Mesenchymal stem cell (in vitro differentiated cells and primary cell): ENCODE results near the gene N4BP2L1.

ENCODE experiments used
- DNase-seq: peaks from one replicate; pipeline ENCODE4 v3.0.0-alpha.2; 2013
- H2AFZ ChIP-seq: one replicate; pipeline ENCODE4 v1.6.1; 2013; ENCODE audit warnings: low read depth, mild to moderate bottlenecking, control low read depth, inconsistent platforms, low read length, moderate library complexity
- H2AK5ac ChIP-seq: 2 replicates; pipeline ENCODE4 v1.6.1; 2013; ENCODE audit warnings: low read length, moderate library complexity, mild to moderate bottlenecking, inconsistent platforms; ENCODE audit not compliant: severe bottlenecking
- H2BK120ac ChIP-seq: one replicate; pipeline ENCODE4 v1.6.1; 2013; ENCODE audit warnings: low read depth, mild to moderate bottlenecking, inconsistent platforms, low read length, moderate library complexity
- H2BK12ac ChIP-seq, 2 experiments: one replicate each; pipeline ENCODE4 v1.6.1; 2013; ENCODE audit warnings: inconsistent platforms in 2 of 2, low read length in 2 of 2, mild to moderate bottlenecking in 2 of 2, moderate library complexity in 2 of 2, control low read depth in 1 of 2
- H2BK15ac ChIP-seq: one replicate; pipeline ENCODE4 v1.6.1; 2013; ENCODE audit warnings: mild to moderate bottlenecking, low read depth, inconsistent platforms; ENCODE audit not compliant: poor library complexity, severe bottlenecking
- H2BK5ac ChIP-seq: 2 replicates; pipeline ENCODE4 v1.6.1; 2013; ENCODE audit warnings: low read depth, mild to moderate bottlenecking, low read length, control low read depth, inconsistent platforms; ENCODE audit not compliant: poor library complexity, severe bottlenecking
- H3K14ac ChIP-seq, 2 experiments: one replicate each; pipeline ENCODE4 v1.6.1; 2013; ENCODE audit warnings: inconsistent platforms in 2 of 2, low read length in 2 of 2, control low read depth in 1 of 2, mild to moderate bottlenecking in 1 of 2, moderate library complexity in 1 of 2
- H3K18ac ChIP-seq, 2 experiments: one replicate each; pipeline ENCODE4 v1.6.1; 2013; ENCODE audit warnings: inconsistent platforms in 2 of 2, low read length in 2 of 2, control low read depth in 1 of 2, low read depth in 1 of 2, mild to moderate bottlenecking in 1 of 2
- H3K23ac ChIP-seq, 2 experiments: one replicate each; pipeline ENCODE4 v1.6.1; 2013; ENCODE audit warnings: inconsistent platforms in 2 of 2, low read length in 2 of 2, mild to moderate bottlenecking in 2 of 2, moderate library complexity in 2 of 2, control low read depth in 1 of 2
- H3K27ac ChIP-seq: 2 replicates; pipeline ENCODE4 v1.5.1; 2013; ENCODE audit warnings: mild to moderate bottlenecking, moderate library complexity, low read length, control low read depth, inconsistent platforms; ENCODE audit not compliant: poor library complexity, severe bottlenecking
- H3K27me3 ChIP-seq, 2 experiments: 2 replicates each; pipeline versions ENCODE4 v1.6.1 to v1.7.0; 2013; ENCODE audit warnings: low read length in 2 of 2, mild to moderate bottlenecking in 2 of 2, moderate library complexity in 2 of 2, control low read depth in 1 of 2, inconsistent platforms in 1 of 2; ENCODE audit not compliant: control insufficient read depth in 1 of 2, insufficient read depth in 1 of 2
- H3K36me3 ChIP-seq, 2 experiments: 2 replicates each; pipeline versions ENCODE4 v1.6.1 to v1.7.0; 2013; ENCODE audit warnings: low read length in 2 of 2, control low read depth in 1 of 2, inconsistent platforms in 1 of 2, low read depth in 1 of 2, mild to moderate bottlenecking in 1 of 2; ENCODE audit not compliant: insufficient read depth in 2 of 2, control insufficient read depth in 1 of 2
- H3K4ac ChIP-seq, 2 experiments: one replicate each; pipeline ENCODE4 v1.6.1; 2013; ENCODE audit warnings: inconsistent platforms in 2 of 2, low read length in 2 of 2, mild to moderate bottlenecking in 2 of 2, moderate library complexity in 2 of 2, control low read depth in 1 of 2, low read depth in 1 of 2
- H3K4me1 ChIP-seq: 2 replicates; pipeline ENCODE4 v1.6.1; 2013; ENCODE audit warnings: low read depth, low read length, control low read depth; ENCODE audit not compliant: control insufficient read depth, insufficient read depth
- H3K4me2 ChIP-seq: 2 replicates; pipeline ENCODE4 v1.6.1; 2013; ENCODE audit warnings: low read length, mild to moderate bottlenecking, inconsistent platforms; ENCODE audit not compliant: poor library complexity, severe bottlenecking
- H3K4me3 ChIP-seq, 2 experiments: 2 replicates each; pipeline versions ENCODE4 v1.5.1 to v1.7.0; 2013; ENCODE audit warnings: low read length in 2 of 2, mild to moderate bottlenecking in 2 of 2, control low read depth in 1 of 2, low read depth in 1 of 2; ENCODE audit not compliant: insufficient read depth in 1 of 2
- H3K79me1 ChIP-seq: replicated peaks from 2 replicates; pipeline ENCODE4 v1.6.1; 2013; ENCODE audit warnings: mild to moderate bottlenecking, control low read depth, low read length, inconsistent platforms; ENCODE audit not compliant: poor library complexity, severe bottlenecking
- H3K9ac ChIP-seq: 2 replicates; pipeline ENCODE4 v1.7.0; 2013; ENCODE audit warnings: mild to moderate bottlenecking, low read length, moderate library complexity
- H3K9me3 ChIP-seq: 2 replicates; pipeline ENCODE4 v1.7.0; 2013; ENCODE audit warnings: mild to moderate bottlenecking, low read length; ENCODE audit not compliant: control insufficient read depth
- H4K8ac ChIP-seq: one replicate; pipeline ENCODE4 v1.6.1; 2013; ENCODE audit warnings: inconsistent platforms, mild to moderate bottlenecking, low read length, moderate library complexity
- H4K91ac ChIP-seq: one replicate; pipeline ENCODE4 v1.6.1; 2013; ENCODE audit warnings: mild to moderate bottlenecking, low read length, inconsistent platforms
- WGBS: methylation state at CpG from one replicate; pipeline ENCODE4 v1.1.7; 2013; ENCODE audit warnings: mixed read lengths; 5-methylcytosine and 5-hydroxymethylcytosine counted together

N4BP2L1 gene

GRCh38 chr13:32425158-32425557 is 2.8 kb downstream of the N4BP2L1 start:
- H3K4me2 ChIP-seq: no peak overlapping the region

GRCh38 chr13:32423592-32423991 is 4.3 kb downstream of the N4BP2L1 start:
- Histone ChIP-seq H2AFZ (no peak overlapping the region), H2BK5ac (no peak overlapping the region), H3K23ac (no peak overlapping the region), H3K4ac (no peak overlapping the region), H2AK5ac (no peak overlapping the region), H3K9ac (no peak overlapping the region), H3K4me3 (no peak overlapping the region), H4K91ac (no peak overlapping the region), H4K8ac (no peak overlapping the region), H3K27ac (no peak overlapping the region), H3K18ac (no peak overlapping the region), H3K4me2 (no peak overlapping the region), H3K27me3 (no peaks in the 10 kb centered on the region), H2BK15ac (no peak overlapping the region), H3K36me3 (peaks cover 9 to 24% of the 10 kb centered on the region in 2 experiments), H2BK12ac (no peak overlapping the region), H3K14ac (no peak overlapping the region), H2BK120ac (no peak overlapping the region), H3K9me3 (peaks cover 9% of the 10 kb centered on the region), H3K79me1 (peaks cover 7% of the 10 kb centered on the region), H3K4me1 (peaks cover 14% of the 10 kb centered on the region)
- no peak for DNase-seq
- 93% methylated on average over 3 of the region's 3 CpGs for WGBS

More at GRCh38 chr13:32425158-32425557, 2.8 kb downstream of the N4BP2L1 start:
- Histone ChIP-seq H2AFZ (no peak overlapping the region), H3K4ac (no peak overlapping the region), H3K79me1 (peaks cover 7% of the 10 kb centered on the region), H3K4me3 (no peak overlapping the region), H3K23ac (no peak overlapping the region), H3K27ac (no peak overlapping the region), H2AK5ac (no peak overlapping the region), H3K27me3 (no peaks in the 10 kb centered on the region), H3K9ac (no peak overlapping the region), H2BK12ac (no peak overlapping the region), H3K4me1 (peaks cover 14% of the 10 kb centered on the region), H3K14ac (no peak overlapping the region), H4K8ac (no peak overlapping the region), H3K18ac (no peak overlapping the region), H3K36me3 (peaks cover 10 to 28% of the 10 kb centered on the region in 2 experiments), H2BK5ac (no peak overlapping the region), H4K91ac (no peak overlapping the region), H2BK120ac (no peak overlapping the region), H2BK15ac (no peak overlapping the region), H3K9me3 (peaks cover 2% of the 10 kb centered on the region)
- no peak for DNase-seq
- 97% methylated on average over 7 of the region's 7 CpGs for WGBS

- H3K18ac ChIP-seq: no peak overlapping the region
- no peaks in the 10 kb centered on the region for H3K79me1 ChIP-seq
- no peak overlapping the region for H3K4me2 ChIP-seq
- H4K8ac ChIP-seq: no peak overlapping the region
- no peak overlapping the region for H3K4ac ChIP-seq
- H3K14ac ChIP-seq: no peak overlapping the region
- no peak overlapping the region for H3K9ac ChIP-seq
- H2BK12ac ChIP-seq: peak overlapping the region in 1 of 2 experiments; percentile 32
- H3K27me3 ChIP-seq: no peaks in the 10 kb centered on the region
- no peak overlapping the region for H2AFZ ChIP-seq
- H3K36me3 ChIP-seq: peaks cover 7 to 24% of the 10 kb centered on the region in 2 experiments
- no peak overlapping the region for H4K91ac ChIP-seq
- no peak overlapping the region for H2BK15ac ChIP-seq
- H2BK120ac ChIP-seq: no peak overlapping the region
- H3K27ac ChIP-seq: no peak overlapping the region
- peaks cover 9% of the 10 kb centered on the region for H3K9me3 ChIP-seq
- H3K23ac ChIP-seq: no peak overlapping the region
- H3K4me3 ChIP-seq: no peak overlapping the region
- no peak overlapping the region for H2BK5ac ChIP-seq
- no peak overlapping the region for H2AK5ac ChIP-seq
- DNase-seq: no peak
- no peaks in the 10 kb centered on the region for H3K4me1 ChIP-seq
- 85% methylated on average over 2 of the region's 2 CpGs for WGBS
These were observed 8.1 kb downstream of the N4BP2L1 start for GRCh38 chr13:32419862-32420261.

GRCh38 chr13:32417995-32418394 is 9.9 kb downstream of the N4BP2L1 start:
- H3K4ac ChIP-seq: no peak overlapping the region
- no peaks in the 10 kb centered on the region for H3K27me3 ChIP-seq
- H2BK5ac ChIP-seq: no peak overlapping the region
- no peak for DNase-seq
- H3K9ac ChIP-seq: no peak overlapping the region
- no peak overlapping the region for H4K91ac ChIP-seq
- H3K36me3 ChIP-seq: peaks cover 3 to 13% of the 10 kb centered on the region in 2 experiments
- no peak overlapping the region for H3K4me2 ChIP-seq
- H2BK120ac ChIP-seq: no peak overlapping the region
- H3K18ac ChIP-seq: no peak overlapping the region
- H3K79me1 ChIP-seq: no peaks in the 10 kb centered on the region
- H4K8ac ChIP-seq: no peak overlapping the region
- H2AK5ac ChIP-seq: no peak overlapping the region
- 86% methylated on average over 1 of the region's 1 CpG for WGBS
- H3K4me1 ChIP-seq: no peaks in the 10 kb centered on the region
- H2BK15ac ChIP-seq: no peak overlapping the region
- no peak overlapping the region for H3K23ac ChIP-seq
- H3K27ac ChIP-seq: no peak overlapping the region
- H2AFZ ChIP-seq: no peak overlapping the region
- no peak overlapping the region for H2BK12ac ChIP-seq
- peaks cover 9% of the 10 kb centered on the region for H3K9me3 ChIP-seq
- H3K14ac ChIP-seq: no peak overlapping the region
- no peak overlapping the region for H3K4me3 ChIP-seq
